ENCODE data around the gene CASZ1. TPM values are rescaled to one million over a fixed set of nuclear protein-coding genes. Genes with fewer than 3 reads are reported as not detected.

Gene CASZ1
- total RNA-seq, 1 donor, result under 0.01 TPM

DNA sequence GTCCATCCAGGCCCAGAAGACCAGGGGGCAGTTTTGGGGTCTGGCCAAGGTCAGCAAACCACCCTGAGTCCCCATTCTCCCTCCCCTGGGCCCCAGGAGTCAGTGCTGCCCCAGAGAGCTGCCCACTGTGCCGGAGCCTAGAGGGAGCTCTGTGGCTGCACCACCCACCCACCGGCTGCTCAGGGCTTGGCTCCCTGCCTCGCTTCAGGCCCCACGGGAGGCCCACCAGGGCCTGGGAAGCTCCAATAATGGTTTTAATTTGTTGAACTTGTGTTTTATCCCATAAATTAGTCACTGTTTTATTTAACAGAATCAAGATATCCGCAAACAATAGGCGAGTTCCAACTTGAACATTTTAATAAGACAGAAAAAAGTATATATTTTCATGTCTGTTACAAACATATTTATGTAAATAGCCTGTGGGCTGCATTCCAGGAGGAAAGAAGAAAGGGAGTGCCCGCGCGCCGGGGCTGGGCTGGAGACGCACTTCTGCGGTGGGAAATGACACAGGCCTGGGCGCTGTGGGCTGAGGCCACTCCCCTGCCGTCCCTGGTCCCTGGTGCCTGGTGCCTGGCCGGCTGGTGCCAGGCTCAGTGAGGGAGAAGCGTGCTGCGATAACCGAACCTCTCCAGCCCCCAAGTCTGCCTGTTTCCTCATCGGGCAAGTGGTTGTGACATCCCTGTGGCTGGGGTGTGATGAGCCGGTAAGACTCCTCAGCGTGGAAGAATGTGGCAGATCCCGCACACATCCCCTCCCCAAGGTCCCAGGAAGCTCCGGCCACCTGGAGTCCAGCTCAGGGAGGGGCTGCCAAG, 161.2 kb downstream of the CASZ1 start:
- TF ChIP-seq, protein P1, sequence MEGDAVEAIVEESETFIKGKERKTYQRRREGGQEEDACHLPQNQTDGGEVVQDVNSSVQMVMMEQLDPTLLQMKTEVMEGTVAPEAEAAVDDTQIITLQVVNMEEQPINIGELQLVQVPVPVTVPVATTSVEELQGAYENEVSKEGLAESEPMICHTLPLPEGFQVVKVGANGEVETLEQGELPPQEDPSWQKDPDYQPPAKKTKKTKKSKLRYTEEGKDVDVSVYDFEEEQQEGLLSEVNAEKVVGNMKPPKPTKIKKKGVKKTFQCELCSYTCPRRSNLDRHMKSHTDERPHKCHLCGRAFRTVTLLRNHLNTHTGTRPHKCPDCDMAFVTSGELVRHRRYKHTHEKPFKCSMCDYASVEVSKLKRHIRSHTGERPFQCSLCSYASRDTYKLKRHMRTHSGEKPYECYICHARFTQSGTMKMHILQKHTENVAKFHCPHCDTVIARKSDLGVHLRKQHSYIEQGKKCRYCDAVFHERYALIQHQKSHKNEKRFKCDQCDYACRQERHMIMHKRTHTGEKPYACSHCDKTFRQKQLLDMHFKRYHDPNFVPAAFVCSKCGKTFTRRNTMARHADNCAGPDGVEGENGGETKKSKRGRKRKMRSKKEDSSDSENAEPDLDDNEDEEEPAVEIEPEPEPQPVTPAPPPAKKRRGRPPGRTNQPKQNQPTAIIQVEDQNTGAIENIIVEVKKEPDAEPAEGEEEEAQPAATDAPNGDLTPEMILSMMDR (IDR thresholded peaks at IDR 0.05; ENCODE audit: insufficient read depth, low read depth, low read length), result no peak
- DNase-seq (ENCODE audit: low read depth), result peak; percentile 55
- no peak overlapping the region for H3K4me3 ChIP-seq (ENCODE audit: low read depth, low read length)

DNA sequence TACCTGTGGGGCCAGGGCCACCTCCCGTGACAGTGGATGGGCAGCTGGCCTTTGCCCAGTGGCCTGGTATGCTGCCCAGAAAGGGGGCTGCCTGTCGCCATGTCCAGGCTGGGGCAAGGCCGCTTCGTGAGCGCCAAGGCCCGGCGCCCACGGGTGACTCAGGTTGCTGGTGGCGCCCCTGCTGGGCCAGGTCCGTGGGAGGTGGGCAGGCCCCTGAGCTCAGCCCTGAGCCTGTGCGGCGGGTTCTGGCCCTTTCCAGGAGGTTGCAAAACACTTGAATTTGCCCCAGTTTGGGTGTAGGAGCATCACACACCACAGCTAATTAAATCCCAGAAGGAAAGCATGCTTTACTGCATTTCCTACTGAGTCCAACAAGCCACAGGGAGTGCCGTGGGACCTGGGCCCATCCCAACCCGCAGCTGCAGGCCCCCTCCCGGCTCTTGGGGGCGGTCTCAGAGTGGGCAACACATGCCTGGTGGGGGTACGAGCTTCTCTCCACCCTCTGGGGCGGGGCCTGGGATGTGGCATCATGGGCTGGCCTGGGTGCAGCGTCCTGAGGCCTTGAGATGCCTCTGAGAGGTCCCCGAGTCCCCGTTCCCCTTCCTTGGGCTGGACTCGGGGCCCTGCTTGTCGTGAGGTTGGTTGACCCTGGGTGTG, 161.9 kb downstream of the CASZ1 start:
- no peak for DNase-seq (ENCODE audit: low read depth)
- no peak overlapping the region for H3K4me3 ChIP-seq (ENCODE audit: low read depth, low read length)

DNA sequence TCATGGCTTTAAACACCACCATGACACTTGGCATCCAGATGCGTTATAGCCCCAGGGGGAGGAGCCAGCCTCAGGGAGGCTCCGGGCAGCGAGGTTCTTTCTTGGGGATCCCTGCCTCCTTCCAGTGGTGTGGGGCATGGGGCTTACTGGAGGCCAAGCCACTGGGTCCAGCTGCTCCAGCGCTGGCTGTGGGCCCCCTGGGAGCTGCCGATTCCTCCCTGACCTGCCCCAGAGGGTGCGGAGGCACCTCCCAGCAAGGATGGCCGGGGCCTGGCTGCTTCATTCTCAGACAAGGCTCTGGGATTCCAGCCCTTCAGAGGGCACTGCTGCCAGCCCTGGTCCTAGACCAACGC, 162.4 kb downstream of the CASZ1 start:
- TF ChIP-seq, protein P1 (IDR thresholded peaks at IDR 0.05; ENCODE audit: insufficient read depth, low read depth, low read length), result no peak
- DNase-seq (ENCODE audit: low read depth), result no peak
- no peak overlapping the region for H3K4me3 ChIP-seq (ENCODE audit: low read depth, low read length)

More for the DNA sequence above, 161.9 kb downstream of the CASZ1 start:
- TF ChIP-seq, protein P1 (IDR thresholded peaks at IDR 0.05; ENCODE audit: insufficient read depth, low read depth, low read length), result no peak

DNA sequence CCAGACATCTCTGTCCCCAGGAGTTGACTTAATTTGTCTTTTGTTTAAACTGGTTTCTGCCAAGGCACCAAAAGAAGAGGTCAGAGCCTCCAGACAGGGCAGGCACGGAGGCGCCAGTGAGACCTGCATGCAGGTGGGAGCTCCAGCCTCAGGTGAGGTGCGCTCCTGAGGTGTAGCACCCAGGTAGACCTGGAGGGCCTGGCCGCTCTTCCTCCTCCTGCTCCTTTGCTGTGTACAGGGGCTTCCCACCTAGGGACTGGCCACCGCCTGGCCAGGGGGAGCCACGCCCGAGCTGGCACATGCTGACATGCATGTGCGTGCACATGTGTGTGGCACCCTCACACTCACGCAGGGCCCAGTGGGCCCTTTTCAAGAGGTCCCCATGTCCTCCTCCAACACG, 163.0 kb downstream of the CASZ1 start:
- H3K4me3 ChIP-seq (ENCODE audit: low read depth, low read length), result no peak overlapping the region
- no peak for DNase-seq (ENCODE audit: low read depth)
- TF ChIP-seq, protein P1 (IDR thresholded peaks at IDR 0.05; ENCODE audit: insufficient read depth, low read depth, low read length), result no peak

DNA sequence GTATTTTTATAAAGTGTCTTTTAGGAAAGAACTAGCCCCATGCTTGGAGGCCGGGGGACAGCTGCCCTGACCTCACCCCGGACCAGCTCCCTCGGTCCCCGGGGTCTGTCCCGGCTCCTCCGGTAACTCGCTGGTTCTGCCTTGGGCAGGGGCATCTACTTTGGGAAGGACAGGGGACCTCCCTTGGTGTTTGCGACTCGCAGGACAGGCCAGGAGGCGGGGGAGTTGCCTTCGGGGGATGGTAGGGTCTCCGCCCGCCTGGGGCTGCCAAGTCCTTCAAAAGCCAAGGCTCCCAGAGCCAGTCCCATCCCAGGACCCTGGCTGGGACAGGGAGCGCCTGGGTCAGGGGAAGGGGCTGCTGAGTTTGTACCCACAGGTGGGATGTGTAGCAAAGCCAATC, 163.8 kb downstream of the CASZ1 start:
- no peak overlapping the region for H3K4me3 ChIP-seq (ENCODE audit: low read depth, low read length)
- TF ChIP-seq, protein P1 (IDR thresholded peaks at IDR 0.05; ENCODE audit: insufficient read depth, low read depth, low read length), result no peak
- no peak for DNase-seq (ENCODE audit: low read depth)

DNA sequence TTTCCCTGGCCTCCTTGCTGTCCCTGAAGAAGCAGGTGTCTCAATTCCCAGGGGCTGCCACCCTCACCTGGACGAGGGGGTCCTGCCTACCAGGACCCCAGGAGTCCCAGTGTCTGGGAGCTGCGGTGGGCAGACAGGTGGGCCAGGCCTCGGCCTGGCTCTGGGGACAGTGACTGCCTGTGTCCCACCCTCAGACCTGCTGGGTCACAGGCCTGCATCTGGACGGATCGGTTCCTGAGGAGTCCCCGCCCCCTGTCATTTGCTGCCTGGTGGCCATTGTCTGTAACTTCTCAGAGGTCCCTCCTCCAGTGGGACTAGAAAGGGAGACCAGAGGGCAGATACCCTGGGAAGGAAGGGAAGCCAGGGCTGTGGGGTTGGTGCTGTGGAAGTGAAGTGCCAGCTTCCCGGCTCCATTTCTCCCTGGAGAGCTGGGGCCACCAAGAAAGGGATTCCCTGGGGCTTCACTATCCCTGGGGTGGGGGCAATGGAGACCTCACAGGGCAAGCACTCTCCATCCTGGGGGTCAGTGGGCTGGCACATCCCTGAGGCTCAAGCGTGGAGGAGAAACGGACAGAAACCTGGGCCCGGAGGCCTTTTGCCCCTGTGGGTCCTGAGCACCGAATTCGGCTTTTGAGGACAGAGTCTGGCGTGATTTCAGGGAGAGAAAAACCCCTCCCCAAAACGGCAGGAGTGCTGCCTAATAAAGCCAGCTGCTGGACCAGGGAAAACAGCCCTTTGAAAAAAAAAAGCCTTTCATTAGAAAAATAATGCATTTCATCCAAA, 164.4 kb downstream of the CASZ1 start:
- no peak for DNase-seq (ENCODE audit: low read depth)
- no peak overlapping the region for H3K4me3 ChIP-seq (ENCODE audit: low read depth, low read length)
- TF ChIP-seq, protein P1 (IDR thresholded peaks at IDR 0.05; ENCODE audit: insufficient read depth, low read depth, low read length), result no peak

Data from fibroblast of villous mesenchyme (primary cell).